Calu3 (cell line): Measurements from ENCODE around the gene TXNL1. TPM values are rescaled to one million over a fixed set of nuclear protein-coding genes. Genes with fewer than 3 reads are reported as not detected.

Experiments used
- BruUV-seq: library from RNA; stranded (reverse); fragments of 400-500 nt; replicated peaks from 2 replicates; lab custom pipeline; 2021; lab: Mats Ljungman, UMichigan
- CTCF ChIA-PET: fragments of 300-600 bp; sonication (Branson Sonifier 250); formaldehyde crosslinking; loops from one replicate; lab custom pipeline; 2022; ENCODE audit warnings: antibody characterized with exemption; lab: Charles Lee
- DNase-seq: peaks from one replicate; pipeline ENCODE4 v3.0.0; 2022
- H3K27ac Mint-ChIP-seq: one replicate; pipeline ENCODE4 v1.8.0; 2022; ENCODE audit warnings: mixed read lengths; ENCODE audit not compliant: unreplicated experiment
- H3K27me3 Mint-ChIP-seq: one replicate; pipeline ENCODE4 v1.8.0; 2022; ENCODE audit warnings: mixed read lengths; ENCODE audit not compliant: unreplicated experiment
- H3K36me3 Mint-ChIP-seq: one replicate; pipeline ENCODE4 v1.8.0; 2022; ENCODE audit warnings: mild to moderate bottlenecking, moderate library complexity, mixed read lengths; ENCODE audit not compliant: insufficient read depth, unreplicated experiment
- H3K4me1 Mint-ChIP-seq: one replicate; pipeline ENCODE4 v1.8.0; 2022; ENCODE audit warnings: mild to moderate bottlenecking, low read depth, mixed read lengths; ENCODE audit not compliant: unreplicated experiment
- H3K4me3 Mint-ChIP-seq: one replicate; pipeline ENCODE4 v1.8.0; 2022; ENCODE audit warnings: mild to moderate bottlenecking, low read depth, moderate library complexity, mixed read lengths; ENCODE audit not compliant: unreplicated experiment
- H3K9me3 Mint-ChIP-seq: one replicate; pipeline ENCODE4 v1.8.0; 2022; ENCODE audit warnings: low read depth, mixed read lengths; ENCODE audit not compliant: unreplicated experiment
- CTCF ChIP-seq: fragments of 200-600 bp; IDR thresholded peaks from one replicate; pipeline ENCODE4 v1.8.0; 2022; ENCODE audit warnings: antibody characterized with exemption; ENCODE audit not compliant: unreplicated experiment
- intact Hi-C: fragments of 100-400 bp; cut with micrococcal nuclease; formaldehyde crosslinking; loops from one replicate; pipeline ENCODE4 v1.10.0; 2022; ENCODE audit not compliant: unreplicated experiment
- total RNA-seq: library from RNA; stranded (reverse); gene quantifications from 2 replicates; pipeline ENCODE4 v1.2.3, GENCODE V29; 2022

The TXNL1 gene
- total RNA-seq, 1 experiment from 2014 or later: 98.1 TPM

GRCh38 chr18:56556907-56557306, 81.5 kb downstream of the TXNL1 start:
- CTCF ChIA-PET: no interaction called here
- H3K27me3 Mint-ChIP-seq: peaks cover 8% of the 10 kb centered on the region
- no peaks in the 10 kb centered on the region for H3K9me3 Mint-ChIP-seq
- no peak overlapping the region for H3K27ac Mint-ChIP-seq
- H3K4me1 Mint-ChIP-seq: no peaks in the 10 kb centered on the region
- H3K4me3 Mint-ChIP-seq: no peak overlapping the region
- no TSS peak for BruUV-seq
- no peak for DNase-seq
- no peaks in the 10 kb centered on the region for H3K36me3 Mint-ChIP-seq
- TF ChIP-seq CTCF: no peak
- intact Hi-C loops: no loop called here

GRCh38 chr18:56550121-56550520, 88.3 kb downstream of the TXNL1 start:
- CTCF ChIA-PET: no interaction called here

More at GRCh38 chr18:56550121-56550520, 88.3 kb downstream of the TXNL1 start:
- Mint-ChIP-seq H3K4me1 (no peaks in the 10 kb centered on the region), H3K9me3 (no peaks in the 10 kb centered on the region), H3K27me3 (no peaks in the 10 kb centered on the region), H3K27ac (no peak overlapping the region), H3K4me3 (no peak overlapping the region), H3K36me3 (no peaks in the 10 kb centered on the region)
- DNase-seq: no peak
- no TSS peak for BruUV-seq
- no peak for TF ChIP-seq CTCF
- intact Hi-C loops: no loop called here

Other genes starting within 250 kb of the TXNL1 start
- gene WDR7, start 12.8 kb upstream of the TXNL1 start, total RNA-seq: 16.2 and 23.2 TPM in 2 replicates